NT2/D1 (cell line): ENCODE data around the gene FAM89A.

Source experiments
- YY1 ChIP-seq: IDR thresholded peaks from 2 replicates; pipeline ENCODE4 v1.6.1; 2011; ENCODE audit not compliant: insufficient read length, insufficient read depth
- ZNF274 ChIP-seq: IDR thresholded peaks from 2 replicates; pipeline ENCODE4 v1.6.1; 2011; ENCODE audit warnings: mild to moderate bottlenecking, low read depth, low read length

GRCh38 chr1:230976360-230976759 is 63.7 kb downstream of the FAM89A start:
- no peak for TF ChIP-seq ZNF274
- TF ChIP-seq YY1, result no peak
